ENCODE results near the gene ZNF148.

DNA sequence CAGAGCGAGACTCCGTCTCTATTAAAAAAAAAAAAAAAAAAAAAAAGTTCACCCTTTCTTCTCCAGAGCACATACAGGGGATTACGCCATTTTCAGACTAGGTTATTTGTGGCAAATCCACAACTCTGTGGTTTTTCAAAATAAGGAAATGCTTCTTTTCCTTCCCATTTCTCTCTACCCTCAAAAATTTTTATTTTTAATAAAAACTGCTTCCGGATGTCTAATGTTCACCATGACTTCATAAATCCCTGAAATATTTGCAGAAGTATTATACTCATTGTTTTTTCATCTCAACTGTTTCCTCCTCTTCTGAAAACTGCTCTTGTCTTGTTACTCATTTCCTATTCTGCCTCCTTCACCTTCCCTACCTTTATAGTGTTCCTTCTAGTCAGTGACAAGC is 117.6 kb downstream of the ZNF148 start:
- TF ChIP-seq CTCF (IDR thresholded peaks at IDR 0.05) (no peak), EP300 (IDR thresholded peaks at IDR 0.05) (no peak), POLR2A (IDR thresholded peaks at IDR 0.05; ENCODE audit: low read depth) (no peak), POLR2AphosphoS5 (IDR thresholded peaks at IDR 0.05) (no peak)

Data from esophagus muscularis mucosa (tissue), 4 donors.